IMR-90 (cell line): ENCODE results near the gene CAMTA1. TPM values are rescaled to one million over a fixed set of nuclear protein-coding genes. Genes with fewer than 3 reads are reported as not detected.

Experiments
- ATAC-seq: fragments of 200-7000 bp; cut with Tn5 transposase; 2 replicates; pipeline ENCODE4 v1.9.1; 2020; ENCODE audit warnings: low read depth, mild to moderate bottlenecking, moderate library complexity
- BruUV-seq: library from RNA; stranded (reverse); fragments of 400-500 nt; replicated peaks from 2 replicates; lab custom pipeline; 2021; lab: Mats Ljungman, UMichigan
- CTCF ChIA-PET: fragments of 300-600 bp; formaldehyde crosslinking; extraction: SDS; loops from one replicate; lab custom pipeline; 2021; ENCODE audit warnings: antibody characterized with exemption; lab: Yijun Ruan, JAX
- POLR2A ChIA-PET: fragments of 300-600 bp; sonication (Branson Sonifier 250); formaldehyde crosslinking; loops from one replicate; lab custom pipeline; 2022; ENCODE audit warnings: antibody characterized with exemption; ENCODE audit not compliant: unreplicated experiment; lab: Charles Lee
- DNase-seq: peaks from one replicate; pipeline ENCODE4 v3.0.0; 2013
- H2AFZ ChIP-seq: replicated peaks from 2 replicates; pipeline ENCODE3; 2013; ENCODE audit warnings: low read length, mild to moderate bottlenecking; ENCODE audit not compliant: poor library complexity
- H2AK5ac ChIP-seq: 2 replicates; pipeline ENCODE4 v1.6.1; 2013; ENCODE audit warnings: low read depth, low read length, inconsistent platforms
- H2AK9ac ChIP-seq: replicated peaks from 2 replicates; pipeline ENCODE3; 2013; ENCODE audit warnings: mild to moderate bottlenecking, low read depth, low read length, moderate library complexity; ENCODE audit not compliant: poor library complexity
- H2BK120ac ChIP-seq: 2 replicates; pipeline ENCODE4 v1.6.1; 2013; ENCODE audit warnings: low read depth, low read length, inconsistent platforms
- H2BK15ac ChIP-seq: 3 replicates; pipeline ENCODE4 v1.6.1; 2013; ENCODE audit warnings: low read depth, low read length, inconsistent platforms
- H2BK20ac ChIP-seq: 2 replicates; pipeline ENCODE4 v1.6.1; 2013; ENCODE audit warnings: low read depth, mild to moderate bottlenecking, inconsistent platforms, low read length, moderate library complexity
- H2BK5ac ChIP-seq: 2 replicates; pipeline ENCODE4 v1.6.1; 2013; ENCODE audit warnings: mild to moderate bottlenecking, low read depth, low read length, inconsistent platforms; ENCODE audit not compliant: poor library complexity, severe bottlenecking
- H3K14ac ChIP-seq: replicated peaks from 2 replicates; pipeline ENCODE4 v1.6.1; 2013; ENCODE audit warnings: low read depth, low read length, inconsistent platforms
- H3K18ac ChIP-seq: 2 replicates; pipeline ENCODE4 v1.6.1; 2013; ENCODE audit warnings: low read depth, low read length, control low read depth
- H3K23ac ChIP-seq: 2 replicates; pipeline ENCODE4 v1.6.1; 2013; ENCODE audit warnings: low read depth, low read length, inconsistent platforms
- H3K27ac ChIP-seq: 2 replicates; pipeline ENCODE4 v1.5.1; 2013; ENCODE audit warnings: mild to moderate bottlenecking, control low read depth, low read length; ENCODE audit not compliant: insufficient read depth
- H3K27me3 ChIP-seq: 2 replicates; pipeline ENCODE4 v1.6.1; 2013; ENCODE audit warnings: low read length; ENCODE audit not compliant: control insufficient read depth, insufficient read depth
- H3K36me3 ChIP-seq: 2 replicates; pipeline ENCODE4 v1.6.1; 2013; ENCODE audit warnings: low read length, mixed read lengths; ENCODE audit not compliant: control insufficient read depth, insufficient read depth
- H3K4ac ChIP-seq: 2 replicates; pipeline ENCODE4 v1.6.1; 2013; ENCODE audit warnings: low read depth, low read length, inconsistent platforms
- H3K4me1 ChIP-seq: 2 replicates; pipeline ENCODE4 v1.6.1; 2013; ENCODE audit warnings: low read length, mixed read lengths; ENCODE audit not compliant: control insufficient read depth, insufficient read depth
- H3K4me2 ChIP-seq: 2 replicates; pipeline ENCODE4 v1.6.1; 2013; ENCODE audit warnings: low read depth, mild to moderate bottlenecking, control low read depth, low read length, moderate library complexity
- H3K4me3 ChIP-seq: 2 replicates; pipeline ENCODE4 v1.5.1; 2013; ENCODE audit warnings: low read depth, mild to moderate bottlenecking, control low read depth, low read length, moderate library complexity; ENCODE audit not compliant: insufficient read depth
- H3K56ac ChIP-seq: 2 replicates; pipeline ENCODE4 v1.6.1; 2013; ENCODE audit warnings: low read length, inconsistent platforms; ENCODE audit not compliant: insufficient read depth; ENCODE audit errors: extremely low read depth
- H3K79me1 ChIP-seq, 2 experiments: 2 replicates each; pipeline ENCODE4 v1.6.1; 2013; ENCODE audit warnings: low read length in 2 of 2, inconsistent platforms in 1 of 2, low read depth in 1 of 2
- H3K9ac ChIP-seq: 2 replicates; pipeline ENCODE4 v1.6.1; 2013; ENCODE audit warnings: low read depth, low read length, control low read depth
- H3K9me1 ChIP-seq: 2 replicates; pipeline ENCODE4 v1.6.1; 2013; ENCODE audit warnings: low read length, inconsistent platforms; ENCODE audit not compliant: insufficient read depth
- H3K9me3 ChIP-seq: 2 replicates; pipeline ENCODE4 v1.6.1; 2013; ENCODE audit warnings: low read length; ENCODE audit not compliant: control insufficient read depth, insufficient read depth
- H4K20me1 ChIP-seq: 2 replicates; pipeline ENCODE4 v1.6.1; 2013; ENCODE audit warnings: low read length, inconsistent platforms; ENCODE audit not compliant: insufficient read depth
- H4K5ac ChIP-seq: 2 replicates; pipeline ENCODE4 v1.6.1; 2013; ENCODE audit warnings: mild to moderate bottlenecking, low read depth, low read length, control low read depth
- H4K8ac ChIP-seq, 2 experiments: 2 replicates each; pipeline ENCODE4 v1.6.1; 2013; ENCODE audit warnings: low read depth in 2 of 2, low read length in 2 of 2, control low read depth in 1 of 2, inconsistent platforms in 1 of 2
- H4K91ac ChIP-seq: 2 replicates; pipeline ENCODE4 v1.6.1; 2013; ENCODE audit warnings: low read depth, low read length, inconsistent platforms; ENCODE audit not compliant: insufficient read depth
- BHLHE40 ChIP-seq: fragments of 150-350 bp; IDR thresholded peaks from 2 replicates; pipeline ENCODE4 v1.6.1; 2016; ENCODE audit warnings: mild to moderate bottlenecking, low read depth, low read length
- CEBPB ChIP-seq: IDR thresholded peaks from 2 replicates; pipeline ENCODE4 v1.6.1; 2012; ENCODE audit warnings: low read depth, low read length, improper control_type of control experiment
- CHD1 ChIP-seq: IDR thresholded peaks from 2 replicates; pipeline ENCODE4 v1.6.1; 2012; ENCODE audit warnings: low read depth, low read length, improper control_type of control experiment
- FOS ChIP-seq: fragments of 150-350 bp; IDR thresholded peaks from 2 replicates; pipeline ENCODE4 v1.6.1; 2016; ENCODE audit warnings: low read depth, low read length
- MAZ ChIP-seq: IDR thresholded peaks from 2 replicates; pipeline ENCODE4 v1.6.1; 2012; ENCODE audit warnings: low read depth, mild to moderate bottlenecking, low read length, improper control_type of control experiment, moderate library complexity, borderline replicate concordance
- MXI1 ChIP-seq: IDR thresholded peaks from 2 replicates; pipeline ENCODE4 v1.6.1; 2012; ENCODE audit warnings: low read depth, mild to moderate bottlenecking, low read length, moderate library complexity, borderline replicate concordance
- RCOR1 ChIP-seq: IDR thresholded peaks from 2 replicates; pipeline ENCODE4 v1.6.1; 2012; ENCODE audit warnings: mild to moderate bottlenecking, low read length, improper control_type of control experiment; ENCODE audit not compliant: insufficient replicate concordance
- RFX5 ChIP-seq: IDR thresholded peaks from 2 replicates; pipeline ENCODE4 v1.8.0; 2012; ENCODE audit warnings: low read depth, mild to moderate bottlenecking, low read length, moderate library complexity
- SMC3 ChIP-seq: fragments of 150-350 bp; IDR thresholded peaks from 2 replicates; pipeline ENCODE4 v1.6.1; 2016; ENCODE audit warnings: low read depth, mild to moderate bottlenecking, antibody characterized with exemption, low read length, moderate library complexity
- WGBS, 2 experiments: methylation state at CpG; one replicate each; pipeline versions ENCODE4 v1.1.5 to v1.1.7; 2013; ENCODE audit warnings: missing lambda C conversion rate in 2 of 2; ENCODE audit not compliant: insufficient read length in 1 of 2; ENCODE audit errors: extremely low coverage in 2 of 2; 5-methylcytosine and 5-hydroxymethylcytosine counted together
- dilution Hi-C: fragments of 300-500 bp; cut with HindIII; formaldehyde crosslinking; loops from one replicate; pipeline ENCODE4 v1.14.3; 2018; ENCODE audit warnings: low sequenced_read_pairs; ENCODE audit not compliant: unreplicated experiment
- in situ Hi-C: fragments of 300-500 bp; cut with MboI; formaldehyde crosslinking; loops from 3 replicates; pipeline ENCODE4 v1.14.3; 2019; ENCODE audit warnings: low sequenced_read_pairs, inconsistent platforms, mixed read lengths
- intact Hi-C: fragments of 100-400 bp; cut with micrococcal nuclease; formaldehyde crosslinking; loops from 2 replicates; pipeline ENCODE4 v1.10.0; 2022
- polyA plus RNA-seq, 3 experiments: library from polyadenylated mRNA; depleted of rRNA; stranded (reverse); fragments of >200 nt; gene quantifications; 2 replicates each; pipeline ENCODE4 v1.2.3, GENCODE V29; 2012; ENCODE audit warnings: low replicate concordance in 1 of 3
- total RNA-seq: library from RNA; depleted of rRNA; stranded (reverse); fragments of >200 nt; gene quantifications from 2 replicates; pipeline ENCODE4 v1.2.3, GENCODE V29; 2012
- TF ChIP-seq, protein P1 (sequence below): conservative IDR thresholded peaks from 2 replicates; pipeline ENCODE4 v1.5.1; 2012; ENCODE audit warnings: mild to moderate bottlenecking, low read depth, low read length, improper control_type of control experiment
- TF ChIP-seq, protein P2 (sequence below): fragments of 150-350 bp; IDR thresholded peaks from 2 replicates; pipeline ENCODE4 v1.6.1; 2016; ENCODE audit warnings: low read depth, mild to moderate bottlenecking, low read length, moderate library complexity, borderline replicate concordance

The CAMTA1 gene
- total and polyA plus RNA-seq, 2 of the 4 experiments (the other 2 are of a cell fraction) = 35.5 to 74.3 TPM

DNA sequence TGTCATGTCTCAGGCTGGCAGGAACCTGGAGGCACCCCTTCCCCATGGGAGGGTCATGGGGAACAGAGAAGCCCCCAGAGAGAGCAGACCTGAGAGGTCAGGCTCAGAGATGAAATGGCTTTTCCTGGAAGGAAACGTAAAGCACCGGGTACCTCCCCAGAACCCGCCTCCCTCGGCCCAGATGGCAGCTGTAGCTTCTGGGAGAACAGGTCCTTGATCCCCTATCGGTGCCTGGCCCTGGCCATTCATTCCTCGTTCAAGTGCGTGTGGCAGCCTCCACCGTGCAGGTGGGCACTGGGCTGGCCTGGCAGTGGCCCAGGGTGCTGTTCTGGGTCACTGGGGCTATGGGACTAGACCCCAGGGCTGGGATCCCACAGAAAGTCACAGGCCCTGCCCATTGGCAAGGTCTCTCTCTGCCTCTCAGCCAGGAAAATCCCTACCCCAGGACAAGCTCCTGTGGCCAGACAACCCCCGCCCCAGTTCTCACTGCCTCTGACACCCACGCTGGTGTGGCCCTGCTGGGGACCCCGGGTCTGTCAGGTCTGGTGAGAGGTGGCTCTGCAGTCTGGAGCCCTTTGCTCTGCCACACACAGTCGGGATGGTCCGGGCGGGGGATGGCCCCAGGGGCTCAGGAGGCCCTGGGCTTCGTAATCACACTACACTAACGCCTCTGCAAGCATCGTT, 802.7 kb downstream of the CAMTA1 start:
- Histone ChIP-seq H3K4ac (no peak overlapping the region), H2BK15ac (no peak overlapping the region), H3K4me1 (no peaks in the 10 kb centered on the region), H3K4me2 (no peak overlapping the region), H4K8ac (no peak overlapping the region), H3K27me3 (peaks cover 26% of the 10 kb centered on the region), H2AFZ (no peak overlapping the region), H3K14ac (no peak overlapping the region), H4K91ac (no peak overlapping the region), H4K5ac (no peak overlapping the region), H3K36me3 (no peaks in the 10 kb centered on the region), H3K18ac (no peak overlapping the region), H3K23ac (no peak overlapping the region), H2BK5ac (no peak overlapping the region), H3K4me3 (no peak overlapping the region), H4K20me1 (no peaks in the 10 kb centered on the region), H2AK5ac (no peak overlapping the region), H3K27ac (no peak overlapping the region), H2BK20ac (no peak overlapping the region), H3K9ac (no peak overlapping the region), H3K9me1 (no peaks in the 10 kb centered on the region), H3K9me3 (no peaks in the 10 kb centered on the region), H2AK9ac (no peak overlapping the region), H3K56ac (no peak overlapping the region), H2BK120ac (no peak overlapping the region), H3K79me1 (no peaks in the 10 kb centered on the region)
- dilution Hi-C loops (no loop called here), intact Hi-C loops (no loop called here), in situ Hi-C loops (no loop called here)
- TF ChIP-seq RFX5 = no peak
- TF ChIP-seq, protein P1, sequence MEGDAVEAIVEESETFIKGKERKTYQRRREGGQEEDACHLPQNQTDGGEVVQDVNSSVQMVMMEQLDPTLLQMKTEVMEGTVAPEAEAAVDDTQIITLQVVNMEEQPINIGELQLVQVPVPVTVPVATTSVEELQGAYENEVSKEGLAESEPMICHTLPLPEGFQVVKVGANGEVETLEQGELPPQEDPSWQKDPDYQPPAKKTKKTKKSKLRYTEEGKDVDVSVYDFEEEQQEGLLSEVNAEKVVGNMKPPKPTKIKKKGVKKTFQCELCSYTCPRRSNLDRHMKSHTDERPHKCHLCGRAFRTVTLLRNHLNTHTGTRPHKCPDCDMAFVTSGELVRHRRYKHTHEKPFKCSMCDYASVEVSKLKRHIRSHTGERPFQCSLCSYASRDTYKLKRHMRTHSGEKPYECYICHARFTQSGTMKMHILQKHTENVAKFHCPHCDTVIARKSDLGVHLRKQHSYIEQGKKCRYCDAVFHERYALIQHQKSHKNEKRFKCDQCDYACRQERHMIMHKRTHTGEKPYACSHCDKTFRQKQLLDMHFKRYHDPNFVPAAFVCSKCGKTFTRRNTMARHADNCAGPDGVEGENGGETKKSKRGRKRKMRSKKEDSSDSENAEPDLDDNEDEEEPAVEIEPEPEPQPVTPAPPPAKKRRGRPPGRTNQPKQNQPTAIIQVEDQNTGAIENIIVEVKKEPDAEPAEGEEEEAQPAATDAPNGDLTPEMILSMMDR = no peak
- TF ChIP-seq CHD1 = no peak
- TF ChIP-seq, protein P2, sequence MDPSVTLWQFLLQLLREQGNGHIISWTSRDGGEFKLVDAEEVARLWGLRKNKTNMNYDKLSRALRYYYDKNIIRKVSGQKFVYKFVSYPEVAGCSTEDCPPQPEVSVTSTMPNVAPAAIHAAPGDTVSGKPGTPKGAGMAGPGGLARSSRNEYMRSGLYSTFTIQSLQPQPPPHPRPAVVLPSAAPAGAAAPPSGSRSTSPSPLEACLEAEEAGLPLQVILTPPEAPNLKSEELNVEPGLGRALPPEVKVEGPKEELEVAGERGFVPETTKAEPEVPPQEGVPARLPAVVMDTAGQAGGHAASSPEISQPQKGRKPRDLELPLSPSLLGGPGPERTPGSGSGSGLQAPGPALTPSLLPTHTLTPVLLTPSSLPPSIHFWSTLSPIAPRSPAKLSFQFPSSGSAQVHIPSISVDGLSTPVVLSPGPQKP = no peak
- TF ChIP-seq FOS = no peak
- no peak for TF ChIP-seq SMC3
- no peak for TF ChIP-seq RCOR1
- no peak for TF ChIP-seq MAZ
- no peak for TF ChIP-seq CEBPB
- TF ChIP-seq BHLHE40 = no peak
- no peak for TF ChIP-seq MXI1
- BruUV-seq = no TSS peak
- ATAC-seq = no peak
- CTCF ChIA-PET = no interaction called here
- 69% methylated on average over 9 of the region's 17 CpGs; no CpG with 5 or more reads in 1 of the 2 experiments for WGBS, 2 experiments
- DNase-seq = no peak
- POLR2A ChIA-PET = no interaction called here
